A549 (cell line): ENCODE data around the gene INSIG2. TPM values are rescaled to one million over a fixed set of nuclear protein-coding genes. Genes with fewer than 3 reads are reported as not detected.

Experiments used
- ATAC-seq, 2 experiments: fragments of 200-7000 bp in 1 of 2; fragments of >200 bp in 1 of 2; cut with Nextera tagmentation in 1 of 2; cut with Tn5 transposase in 1 of 2; 3 replicates each; pipeline versions ENCODE4 v1.8.0 to v1.9.1; 2018 to 2020; ENCODE audit warnings: mild to moderate bottlenecking in 1 of 2, moderate library complexity in 1 of 2
- CTCF ChIA-PET: fragments of 300-600 bp; sonication (Branson Sonifier 250); formaldehyde crosslinking; extraction: SDS; loops from one replicate; lab custom pipeline; 2021; ENCODE audit warnings: antibody characterized with exemption, inconsistent platforms; lab: Yijun Ruan, JAX
- POLR2A ChIA-PET: fragments of 350-600 bp; formaldehyde crosslinking; extraction: SDS; loops from one replicate; lab custom pipeline; 2021; ENCODE audit warnings: antibody characterized with exemption, inconsistent platforms; lab: Yijun Ruan, JAX
- DNase-seq, 2 experiments: peaks; one replicate each; pipeline versions ENCODE4 v3.0.0 to v3.0.0-alpha.2; 2011 to 2016; ENCODE audit warnings: low read depth in 1 of 2, low spot score in 1 of 2
- FAIRE-seq: peaks from 2 replicates; lab custom pipeline; 2011; peaks lifted over from hg19 to GRCh38; lab: Jason Lieb, UNC
- H3K27ac ChIP-seq, 2 experiments: fragments of >200 bp; sonication (Bioruptor Twin); formaldehyde crosslinking; 3 replicates each; pipeline ENCODE4 v1.5.1; 2016 to 2017
- H3K4me1 ChIP-seq: fragments of >200 bp; sonication (Bioruptor Twin); formaldehyde crosslinking; 3 replicates; pipeline ENCODE4 v1.6.1; 2016
- H3K4me2 ChIP-seq: fragments of >200 bp; sonication (Bioruptor Twin); formaldehyde crosslinking; 3 replicates; pipeline ENCODE4 v1.6.1; 2016
- H3K4me3 ChIP-seq: fragments of >200 bp; sonication (Bioruptor Twin); formaldehyde crosslinking; 3 replicates; pipeline ENCODE4 v1.5.1; 2016
- H3K9me3 ChIP-seq: fragments of >200 bp; sonication (Bioruptor Twin); formaldehyde crosslinking; 3 replicates; pipeline ENCODE4 v1.6.1; 2016
- BCL3 ChIP-seq: fragments of >200 bp; sonication (Bioruptor Twin); formaldehyde crosslinking; IDR thresholded peaks from 3 replicates; pipeline ENCODE4 v1.6.1; 2016
- CBX8 ChIP-seq: fragments of 200-600 bp; sonication (generic); IDR thresholded peaks from 2 replicates; pipeline ENCODE4 v1.6.1; 2016
- CHD2 ChIP-seq: fragments of 150-350 bp; IDR thresholded peaks from 2 replicates; pipeline ENCODE4 v1.6.1; 2014; ENCODE audit warnings: low read length; ENCODE audit not compliant: partially characterized antibody
- EHF ChIP-seq: fragments of 250-450 bp; sonication (Bioruptor Pico); IDR thresholded peaks from 2 replicates; pipeline ENCODE4 v1.5.0; 2020; ENCODE audit warnings: mild to moderate bottlenecking
- ELK1 ChIP-seq: fragments of 150-350 bp; IDR thresholded peaks from 2 replicates; pipeline ENCODE4 v1.6.1; 2014; ENCODE audit warnings: low read depth, mild to moderate bottlenecking, low read length
- EP300 ChIP-seq, 2 experiments: fragments of >200 bp; sonication (Bioruptor Twin); formaldehyde crosslinking; IDR thresholded peaks; 2 replicates in 1 of 2; 3 replicates in 1 of 2; pipeline ENCODE4 v1.6.1; 2016 to 2017
- FOXS1 ChIP-seq: fragments of 250-450 bp; sonication (Bioruptor Pico); IDR thresholded peaks from 2 replicates; pipeline ENCODE4 v1.5.0; 2020; ENCODE audit warnings: mild to moderate bottlenecking, moderate library complexity
- HDAC2 ChIP-seq: fragments of 200-600 bp; sonication (generic); IDR thresholded peaks from 2 replicates; pipeline ENCODE4 v1.6.1; 2016
- HEYL ChIP-seq: fragments of 250-450 bp; sonication (Bioruptor Pico); IDR thresholded peaks from 2 replicates; pipeline ENCODE4 v1.8.0; 2021; ENCODE audit warnings: mild to moderate bottlenecking, moderate library complexity
- HMGXB4 ChIP-seq: fragments of 250-450 bp; sonication (Bioruptor Pico); IDR thresholded peaks from 2 replicates; pipeline ENCODE4 v1.5.0; 2021; ENCODE audit warnings: mild to moderate bottlenecking, moderate library complexity, borderline replicate concordance
- HOXA7 ChIP-seq: fragments of 250-450 bp; sonication (Bioruptor Pico); IDR thresholded peaks from 2 replicates; pipeline ENCODE4 v1.5.0; 2020; ENCODE audit warnings: mild to moderate bottlenecking, moderate library complexity
- HOXB13 ChIP-seq: fragments of 250-450 bp; sonication (Bioruptor Pico); IDR thresholded peaks from 2 replicates; pipeline ENCODE4 v1.5.0; 2020; ENCODE audit warnings: low read depth, mild to moderate bottlenecking, moderate library complexity
- KDM1A ChIP-seq: fragments of 200-600 bp; sonication (generic); IDR thresholded peaks from 2 replicates; pipeline ENCODE4 v1.6.1; 2016; ENCODE audit warnings: low read depth, mild to moderate bottlenecking
- MAFK ChIP-seq: fragments of 450-650 bp; IDR thresholded peaks from 2 replicates; pipeline ENCODE4 v1.6.1; 2014; ENCODE audit not compliant: partially characterized antibody
- MAZ ChIP-seq: fragments of 150-350 bp; IDR thresholded peaks from 2 replicates; pipeline ENCODE4 v1.6.1; 2014; ENCODE audit warnings: antibody characterized with exemption, low read depth, low read length, borderline replicate concordance
- NFE2L2 ChIP-seq: fragments of 150-350 bp; conservative IDR thresholded peaks from 2 replicates; pipeline ENCODE4 v1.6.1; 2014; ENCODE audit warnings: low read length
- NR3C1 ChIP-seq: fragments of >200 bp; sonication (Bioruptor Twin); formaldehyde crosslinking; IDR thresholded peaks from 3 replicates; pipeline ENCODE4 v1.6.1; 2017
- POLR2A ChIP-seq: IDR thresholded peaks from 2 replicates; pipeline ENCODE4 v1.6.1; 2012; ENCODE audit warnings: mild to moderate bottlenecking, low read length
- POLR2AphosphoS2 ChIP-seq: conservative IDR thresholded peaks from 2 replicates; pipeline ENCODE4 v1.6.1; 2012; ENCODE audit warnings: low read length, improper control_type of control experiment, inconsistent platforms
- RAD21 ChIP-seq, 2 experiments: fragments of >200 bp in 1 of 2; sonication (Bioruptor Twin) in 1 of 2; formaldehyde crosslinking in 1 of 2; IDR thresholded peaks in 1 of 2; conservative IDR thresholded peaks in 1 of 2; 2 replicates in 1 of 2; 3 replicates in 1 of 2; pipeline ENCODE4 v1.6.1; 2012 to 2018; ENCODE audit warnings: inconsistent platforms in 1 of 2
- RARB ChIP-seq: fragments of 250-450 bp; sonication (Bioruptor Pico); IDR thresholded peaks from 2 replicates; pipeline ENCODE4 v1.8.0; 2021; ENCODE audit warnings: mild to moderate bottlenecking, moderate library complexity
- RCOR1 ChIP-seq: fragments of 150-350 bp; IDR thresholded peaks from 2 replicates; pipeline ENCODE4 v1.6.1; 2014; ENCODE audit warnings: antibody characterized with exemption, low read length, low read depth
- RFX5 ChIP-seq: fragments of 450-650 bp; IDR thresholded peaks from 2 replicates; pipeline ENCODE4 v1.7.1; 2014; ENCODE audit warnings: antibody characterized with exemption, mild to moderate bottlenecking, moderate library complexity
- SREBF2 ChIP-seq: fragments of 450-650 bp; IDR thresholded peaks from 2 replicates; pipeline ENCODE4 v1.6.1; 2014; ENCODE audit warnings: mild to moderate bottlenecking, moderate library complexity
- TP53 ChIP-seq: fragments of 250-450 bp; sonication (Bioruptor Pico); IDR thresholded peaks from 2 replicates; pipeline ENCODE4 v1.5.0; 2021; ENCODE audit warnings: mild to moderate bottlenecking, moderate library complexity
- ZFP36 ChIP-seq: fragments of 450-650 bp; IDR thresholded peaks from 2 replicates; pipeline ENCODE4 v1.6.1; 2014; ENCODE audit warnings: borderline replicate concordance; ENCODE audit not compliant: partially characterized antibody
- ZSCAN20 ChIP-seq: fragments of 250-450 bp; sonication (Bioruptor Pico); IDR thresholded peaks from 2 replicates; pipeline ENCODE4 v1.8.0; 2022; ENCODE audit warnings: mild to moderate bottlenecking, moderate library complexity
- WGBS: methylation state at CpG from one replicate; pipeline ENCODE4 v1.1.6; 2017; ENCODE audit errors: missing lambda C conversion rate; 5-methylcytosine and 5-hydroxymethylcytosine counted together
- polyA plus RNA-seq, 4 experiments: library from polyadenylated mRNA; depleted of rRNA in 3 of 4; stranded (reverse); fragments of >200 nt; fragmentation: RNase III in 1 of 4; extraction: RNeasy Plus Mini Kit Qiagen cat#74134 plus additional on column Dnase treatment in 1 of 4; gene quantifications; 2 replicates in 3 of 4; 3 replicates in 1 of 4; pipeline ENCODE4 v1.2.3, GENCODE V29; 2011 to 2017
- TF ChIP-seq, protein P1 (sequence below): fragments of >200 bp; sonication (Bioruptor Twin); formaldehyde crosslinking; IDR thresholded peaks from 2 replicates; pipeline ENCODE4 v1.6.1; 2016
- TF ChIP-seq, protein P2 (sequence below): fragments of 250-450 bp; sonication (Bioruptor Pico); IDR thresholded peaks from 2 replicates; pipeline ENCODE4 v1.5.0; 2020; ENCODE audit warnings: low read depth, mild to moderate bottlenecking, moderate library complexity

The INSIG2 gene
- polyA plus RNA-seq, 2 of the 4 experiments (the other 2 are of a cell fraction) = 12.1 to 23.4 TPM

DNA sequence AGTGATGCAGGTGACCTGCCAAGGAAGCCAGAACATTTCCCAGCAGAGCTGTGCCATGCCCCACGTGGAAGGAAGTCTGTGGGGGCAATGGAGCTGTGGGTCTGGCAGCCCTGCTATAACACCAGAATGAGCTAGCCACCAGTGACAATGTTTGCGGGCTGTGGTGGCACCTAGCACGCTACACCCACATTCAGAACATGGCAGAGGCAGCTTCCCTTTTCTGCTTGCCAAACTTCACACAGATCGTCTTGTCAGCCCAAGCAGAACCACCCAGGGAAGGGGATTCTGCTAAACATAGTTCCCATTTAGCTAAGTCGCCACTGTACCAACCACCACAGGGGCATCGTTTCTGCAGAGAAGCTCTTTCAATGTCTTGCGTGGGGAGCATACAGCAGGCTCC is 47.4 kb upstream of the INSIG2 start:
- ChIA-PET CTCF (interaction anchor here (0.9 to 1.9 kb wide), 5 partner anchors 9 to 815 kb away, joined by 3 to 13 read pairs (median 4); no protein-coding TSS in a partner anchor), POLR2A (no interaction called here)
- Histone ChIP-seq H3K27ac (no peak overlapping the region), H3K4me2 (no peak overlapping the region), H3K9me3 (peaks cover 9% of the 10 kb centered on the region; the same call in 2 of the 3 replicates), H3K4me3 (no peak overlapping the region), H3K4me1 (no peaks in the 10 kb centered on the region)
- no peak for TF ChIP-seq CHD2
- TF ChIP-seq TP53 (CRISPR knock-in tag) = no peak
- no peak for TF ChIP-seq HEYL
- TF ChIP-seq, protein P1, sequence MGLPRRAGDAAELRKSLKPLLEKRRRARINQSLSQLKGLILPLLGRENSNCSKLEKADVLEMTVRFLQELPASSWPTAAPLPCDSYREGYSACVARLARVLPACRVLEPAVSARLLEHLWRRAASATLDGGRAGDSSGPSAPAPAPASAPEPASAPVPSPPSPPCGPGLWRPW = no peak
- TF ChIP-seq, protein P2, sequence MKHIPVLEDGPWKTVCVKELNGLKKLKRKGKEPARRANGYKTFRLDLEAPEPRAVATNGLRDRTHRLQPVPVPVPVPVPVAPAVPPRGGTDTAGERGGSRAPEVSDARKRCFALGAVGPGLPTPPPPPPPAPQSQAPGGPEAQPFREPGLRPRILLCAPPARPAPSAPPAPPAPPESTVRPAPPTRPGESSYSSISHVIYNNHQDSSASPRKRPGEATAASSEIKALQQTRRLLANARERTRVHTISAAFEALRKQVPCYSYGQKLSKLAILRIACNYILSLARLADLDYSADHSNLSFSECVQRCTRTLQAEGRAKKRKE (CRISPR knock-in tag) = no peak
- TF ChIP-seq POLR2AphosphoS2 = no peak
- TF ChIP-seq CBX8 = no peak
- no peak for TF ChIP-seq HOXA7 (CRISPR knock-in tag)
- no peak for TF ChIP-seq MAZ
- TF ChIP-seq HDAC2 = no peak
- TF ChIP-seq NFE2L2 = no peak
- TF ChIP-seq EHF (CRISPR knock-in tag) = no peak
- TF ChIP-seq ZSCAN20 = no peak
- no peak for TF ChIP-seq RAD21 (conservative IDR thresholded peaks at IDR 0.05 in 1 of 2, IDR thresholded peaks at IDR 0.05 in 1 of 2)
- TF ChIP-seq MAFK = no peak
- TF ChIP-seq ZFP36 = no peak
- TF ChIP-seq BCL3 = no peak
- no peak for TF ChIP-seq NR3C1
- TF ChIP-seq RCOR1 = no peak
- DNase-seq (no peak), ATAC-seq (no peak), FAIRE-seq (no peak)
- WGBS = 48% methylated on average over 7 of the region's 7 CpGs

DNA sequence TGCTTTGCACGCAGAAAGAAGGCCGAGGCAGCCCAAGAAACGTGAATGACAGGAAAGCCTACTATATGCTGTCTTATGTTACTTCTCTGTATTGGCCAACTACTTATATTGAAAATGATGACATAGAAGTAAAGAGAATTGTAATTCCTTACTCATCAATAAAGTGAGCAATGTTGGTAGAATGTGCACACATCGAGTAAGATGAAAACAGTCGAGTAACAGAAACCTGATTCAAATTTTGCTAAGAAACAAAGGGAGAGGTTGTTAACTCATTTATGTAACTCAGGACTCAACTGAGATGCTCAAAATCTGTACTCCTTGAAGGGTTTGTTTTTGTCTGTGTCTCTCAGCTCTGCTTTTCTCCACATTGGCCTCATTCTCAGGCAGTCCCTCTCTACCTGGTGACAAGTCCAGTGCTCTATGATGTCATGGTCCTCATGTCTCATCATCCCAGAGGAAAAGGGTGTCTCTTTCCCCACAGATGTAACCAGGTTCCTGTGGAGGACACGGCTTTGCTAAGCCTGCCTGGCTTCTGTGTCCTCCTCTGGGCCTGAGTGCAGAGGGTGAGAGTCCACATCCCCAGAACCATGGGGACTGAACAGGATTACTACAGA is 44.1 kb upstream of the INSIG2 start:
- CTCF ChIA-PET = interaction anchor here (0.5 to 7.0 kb wide), 3 partner anchors 17 to 822 kb away, joined by 3 to 63 read pairs (median 4); no protein-coding TSS in a partner anchor
- ATAC-seq (no peak), FAIRE-seq (no peak), DNase-seq (no peak)
- H3K4me2 ChIP-seq = no peak overlapping the region
- peaks cover 4% of the 10 kb centered on the region; the same call in 1 of the 3 replicates for H3K9me3 ChIP-seq
- POLR2A ChIA-PET = no interaction called here
- H3K4me1 ChIP-seq = peaks cover 19% of the 10 kb centered on the region; the same call in 2 of the 3 replicates
- 35% methylated on average over 6 of the region's 6 CpGs for WGBS
- TF ChIP-seq MAFK (peak; percentile 24), HOXB13 (CRISPR knock-in tag) (no peak), RCOR1 (no peak)
- H3K4me3 ChIP-seq = no peak overlapping the region
- H3K27ac ChIP-seq = no peak overlapping the region

GRCh38 chr2:118044854-118045253 is 43.4 kb upstream of the INSIG2 start:
- ATAC-seq = no peak
- CTCF ChIA-PET = interaction anchor here (2.2 to 7.0 kb wide), 3 partner anchors 16 to 821 kb away, joined by 4 to 63 read pairs (median 31); no protein-coding TSS in a partner anchor

More at GRCh38 chr2:118044854-118045253, 43.4 kb upstream of the INSIG2 start:
- POLR2A ChIA-PET = no interaction called here
- WGBS = 57% methylated on average over 2 of the region's 2 CpGs
- TF ChIP-seq HOXB13 (CRISPR knock-in tag) (no peak), NFE2L2 (no peak), POLR2A (no peak), HMGXB4 (CRISPR knock-in tag) (no peak), SREBF2 (no peak), ELK1 (no peak), KDM1A (no peak), FOXS1 (CRISPR knock-in tag) (no peak), BCL3 (no peak), MAZ (no peak), EP300 (IDR thresholded peaks at IDR 0.05) (no peak), RARB (CRISPR knock-in tag) (no peak), RFX5 (no peak)
- no peak overlapping the region for H3K4me3 ChIP-seq
- DNase-seq (no peak), FAIRE-seq (no peak)
- peaks cover 4% of the 10 kb centered on the region; the same call in 1 of the 3 replicates for H3K9me3 ChIP-seq
- H3K4me1 ChIP-seq = peaks cover 19% of the 10 kb centered on the region; the same call in 2 of the 3 replicates
- H3K27ac ChIP-seq = no peak overlapping the region
- H3K4me2 ChIP-seq = no peak overlapping the region
